RWPE1 (cell line): ENCODE measurements around the gene MYF6.
"Not testable (repeated sequence)": the region's sequence is repeated elsewhere in the genome, so short reads cannot be mapped to it uniquely, and the experiment has no call there.

Experiments
- CTCF ChIA-PET: fragments of 350-600 bp; sonication (Branson Sonifier 250); formaldehyde crosslinking; extraction: SDS; loops from one replicate; lab custom pipeline; 2021; lab: Yijun Ruan, JAX
- POLR2A ChIA-PET: fragments of 400-600 bp; formaldehyde crosslinking; extraction: SDS; loops from one replicate; lab custom pipeline; 2020; ENCODE audit warnings: antibody characterized with exemption; ENCODE audit not compliant: low non-redundant PET; lab: Yijun Ruan, JAX
- DNase-seq: peaks from one replicate; pipeline ENCODE4 v3.0.0; 2012; ENCODE audit warnings: low spot score
- H3K27ac ChIP-seq: fragments of 450-650 bp; 2 replicates; pipeline ENCODE4 v1.5.1; 2017
- TF ChIP-seq, protein P1 (sequence below): fragments of 450-650 bp; conservative IDR thresholded peaks from 2 replicates; pipeline ENCODE4 v1.5.1; 2017; ENCODE audit warnings: low read depth, mild to moderate bottlenecking

MYF6 gene

DNA sequence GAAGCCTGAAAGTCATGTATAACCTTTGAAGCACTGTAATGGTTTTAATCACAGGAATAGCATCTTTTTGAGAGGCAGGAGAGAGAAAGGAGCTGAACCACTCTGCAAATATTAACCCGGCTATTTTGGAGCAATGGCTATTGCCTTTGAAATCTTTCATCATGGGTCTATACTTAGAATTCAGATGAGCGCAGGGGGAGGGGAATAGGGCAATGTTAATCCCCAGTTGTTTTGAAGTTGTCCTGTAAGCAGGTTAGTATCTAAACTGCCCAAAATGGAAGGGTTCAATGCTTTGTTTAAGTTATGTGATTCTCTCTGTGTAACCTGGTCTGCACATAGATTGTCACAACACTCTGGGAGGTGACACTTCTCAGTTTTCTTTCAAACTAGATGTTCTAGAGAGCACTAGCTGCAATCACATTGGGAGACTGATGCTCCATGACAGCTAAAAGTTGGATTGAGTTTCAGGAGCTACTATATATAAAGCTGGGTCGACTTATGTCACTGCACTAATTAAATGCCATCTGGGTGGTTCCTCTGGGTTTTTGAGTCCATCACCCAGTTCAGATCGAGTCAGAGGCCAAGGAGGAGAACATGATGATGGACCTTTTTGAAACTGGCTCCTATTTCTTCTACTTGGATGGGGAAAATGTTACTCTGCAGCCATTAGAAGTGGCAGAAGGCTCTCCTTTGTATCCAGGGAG, at the start of gene MYF6:
Gene MYF6 (plus strand): TSS at position 509 of the 704 bp plus-strand sequence. CDS start 86 bp downstream, at position 595.
- CTCF ChIA-PET: no interaction called here
- no peak within 1 kb of the TSS for H3K27ac ChIP-seq
- DNase-seq: no peak
- TF ChIP-seq, protein P1, sequence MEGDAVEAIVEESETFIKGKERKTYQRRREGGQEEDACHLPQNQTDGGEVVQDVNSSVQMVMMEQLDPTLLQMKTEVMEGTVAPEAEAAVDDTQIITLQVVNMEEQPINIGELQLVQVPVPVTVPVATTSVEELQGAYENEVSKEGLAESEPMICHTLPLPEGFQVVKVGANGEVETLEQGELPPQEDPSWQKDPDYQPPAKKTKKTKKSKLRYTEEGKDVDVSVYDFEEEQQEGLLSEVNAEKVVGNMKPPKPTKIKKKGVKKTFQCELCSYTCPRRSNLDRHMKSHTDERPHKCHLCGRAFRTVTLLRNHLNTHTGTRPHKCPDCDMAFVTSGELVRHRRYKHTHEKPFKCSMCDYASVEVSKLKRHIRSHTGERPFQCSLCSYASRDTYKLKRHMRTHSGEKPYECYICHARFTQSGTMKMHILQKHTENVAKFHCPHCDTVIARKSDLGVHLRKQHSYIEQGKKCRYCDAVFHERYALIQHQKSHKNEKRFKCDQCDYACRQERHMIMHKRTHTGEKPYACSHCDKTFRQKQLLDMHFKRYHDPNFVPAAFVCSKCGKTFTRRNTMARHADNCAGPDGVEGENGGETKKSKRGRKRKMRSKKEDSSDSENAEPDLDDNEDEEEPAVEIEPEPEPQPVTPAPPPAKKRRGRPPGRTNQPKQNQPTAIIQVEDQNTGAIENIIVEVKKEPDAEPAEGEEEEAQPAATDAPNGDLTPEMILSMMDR: no peak
- POLR2A ChIA-PET: no interaction called here

DNA sequence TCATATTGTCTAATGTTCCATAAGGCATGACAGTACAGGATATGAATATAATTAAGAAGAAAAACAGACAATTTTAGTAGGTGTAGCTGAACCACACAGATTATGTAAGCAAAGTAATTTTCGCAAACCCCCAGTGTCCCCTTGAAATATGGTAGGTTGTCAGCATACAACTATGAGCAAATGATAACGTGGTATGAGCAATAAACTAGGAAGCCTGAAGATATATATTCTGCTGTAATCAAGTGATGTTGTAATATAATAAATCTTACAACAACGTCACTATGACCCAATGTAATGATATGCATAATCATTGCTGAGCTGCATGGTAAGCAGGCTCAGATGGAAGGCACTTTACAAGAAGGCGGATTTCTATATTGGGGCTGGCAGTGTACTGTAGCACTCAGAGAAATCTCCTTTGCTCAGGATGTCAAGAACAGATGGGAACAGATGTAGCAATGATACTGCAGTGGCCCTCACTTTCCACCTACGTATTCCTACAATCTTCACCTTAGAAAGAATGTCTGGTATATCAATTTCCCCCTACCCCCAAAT, 47.8 kb upstream of the MYF6 start:
- ChIA-PET POLR2A (no interaction called here), CTCF (interaction anchor here (0.6 kb wide), 1 partner anchor 71 kb away, joined by 3 read pairs; no protein-coding TSS in a partner anchor)
- DNase-seq: no peak
- TF ChIP-seq, protein P1: no peak
- no peak overlapping the region for H3K27ac ChIP-seq

DNA sequence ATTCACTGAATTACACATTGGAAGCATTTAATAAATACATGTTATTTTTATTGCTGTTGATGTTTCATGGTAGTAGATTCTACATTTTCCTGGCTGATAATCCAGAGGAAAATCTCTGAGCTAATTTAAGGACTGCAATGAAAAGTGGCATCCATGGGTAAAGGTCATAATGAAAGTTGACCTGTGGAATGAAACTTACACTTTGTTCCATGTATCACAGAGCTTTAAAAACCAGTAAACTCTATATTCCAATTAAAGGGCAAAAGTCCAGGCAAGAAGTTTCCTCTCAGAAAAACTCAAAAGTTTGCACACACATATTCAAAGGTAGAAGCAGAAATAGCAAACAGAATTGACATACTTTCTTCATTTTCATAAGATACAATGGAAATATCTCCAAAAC, 44.8 kb upstream of the MYF6 start:
- DNase-seq: no peak
- TF ChIP-seq, protein P1: no peak
- H3K27ac ChIP-seq: no peak overlapping the region
- ChIA-PET CTCF (no interaction called here), POLR2A (no interaction called here)

DNA sequence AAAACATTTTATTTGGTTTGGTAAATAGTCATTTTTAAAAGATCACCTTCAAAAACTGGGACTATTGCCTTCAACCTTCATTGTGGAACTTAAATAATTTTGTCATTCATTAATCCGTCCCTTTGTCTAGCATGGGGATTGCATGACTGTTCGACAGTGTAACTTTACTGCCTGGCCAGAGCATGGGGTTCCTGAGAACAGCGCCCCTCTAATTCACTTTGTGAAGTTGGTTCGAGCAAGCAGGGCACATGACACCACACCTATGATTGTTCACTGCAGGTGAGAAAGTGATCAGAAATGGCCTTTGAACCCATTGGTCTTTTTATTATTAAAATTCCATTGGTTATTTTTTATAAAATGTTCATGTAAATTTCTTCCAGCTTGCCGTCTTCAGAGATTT, 37.2 kb upstream of the MYF6 start:
- TF ChIP-seq, protein P1: no peak
- no peak overlapping the region for H3K27ac ChIP-seq
- CTCF ChIA-PET: interaction anchor here (0.6 kb wide), 1 partner anchor 132 kb away, joined by 3 read pairs; no protein-coding TSS in a partner anchor
- POLR2A ChIA-PET: no interaction called here
- no peak for DNase-seq

DNA sequence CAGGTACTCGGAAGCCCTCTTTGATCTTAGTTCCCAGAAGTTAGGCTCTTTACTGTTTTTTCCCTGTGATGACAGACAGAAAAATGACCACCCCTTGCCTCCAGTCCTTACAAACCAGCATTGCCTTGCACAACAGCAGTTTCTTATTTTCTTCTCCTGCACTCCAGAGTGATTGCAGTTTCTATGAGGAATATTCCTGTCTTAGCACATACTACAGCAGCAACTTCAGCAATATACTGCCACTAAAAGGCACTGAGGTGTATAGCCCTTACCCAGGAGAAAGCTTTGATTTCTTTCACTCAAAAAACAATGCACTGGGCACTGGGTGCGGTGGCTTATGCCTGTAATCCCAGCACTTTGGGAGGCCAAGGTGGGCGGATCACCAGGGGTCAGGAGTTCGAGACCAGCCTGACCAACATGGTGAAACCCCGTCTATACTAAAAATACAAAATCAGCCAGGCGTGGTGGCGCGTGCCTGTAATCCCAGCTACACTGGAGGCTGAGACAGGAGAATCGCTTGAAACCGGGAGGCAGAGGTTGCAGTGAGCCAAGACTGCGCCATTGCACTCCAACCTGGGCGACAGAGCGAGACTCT, 31.3 kb upstream of the MYF6 start:
- POLR2A ChIA-PET, CTCF ChIA-PET, H3K27ac ChIP-seq, DNase-seq: not testable (repeated sequence)

DNA sequence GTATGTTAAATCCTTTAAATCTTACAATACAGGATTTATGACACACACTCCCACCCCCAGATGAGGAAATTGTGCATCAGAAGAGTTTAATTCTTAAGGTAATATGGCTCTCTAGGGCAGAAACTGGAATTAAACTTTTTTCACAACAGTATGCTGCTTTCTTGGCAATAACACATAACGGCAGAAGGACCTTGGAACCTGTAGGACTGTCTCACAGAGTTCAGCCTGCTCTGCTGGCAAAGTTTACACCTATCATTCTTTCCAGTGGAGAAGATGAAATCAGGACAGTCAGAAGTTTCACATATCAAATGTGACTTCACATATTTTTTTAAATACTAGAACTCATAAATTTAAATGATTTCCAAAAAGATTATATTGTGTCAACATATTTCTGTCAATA, 30.6 kb upstream of the MYF6 start:
- POLR2A ChIA-PET: no interaction called here
- H3K27ac ChIP-seq: no peak overlapping the region

More for the DNA sequence above, 30.6 kb upstream of the MYF6 start:
- DNase-seq: no peak
- TF ChIP-seq, protein P1: no peak
- CTCF ChIA-PET: no interaction called here
